Right lobe of liver (tissue), 6 donors: ENCODE measurements around the gene NLRP13. TPM values are rescaled to one million over a fixed set of nuclear protein-coding genes. Genes with fewer than 3 reads are reported as not detected.
"Not testable (repeated sequence)": the region's sequence is repeated elsewhere in the genome, so short reads cannot be mapped to it uniquely, and the experiment has no call there.

ENCODE experiments used
- ATAC-seq, 4 donors: fragments of 200-7000 bp; cut with Tn5 transposase; one replicate each; pipeline ENCODE4 v1.9.1; 2020; ENCODE audit warnings: mild to moderate bottlenecking in 4 of 4, moderate library complexity in 4 of 4
- DNase-seq, 3 donors: peaks; one replicate each; pipeline ENCODE4 v3.0.0-alpha.2; 2020
- H3K27ac ChIP-seq, 3 donors: fragments of 200-600 bp; one replicate each; pipeline ENCODE4 v1.8.0; 2022
- H3K27me3 ChIP-seq, 2 donors: fragments of 200-600 bp; one replicate each; pipeline ENCODE4 v1.8.0; 2022
- H3K36me3 ChIP-seq, 4 donors: fragments of 200-600 bp; sonication (generic) in 1 of 4; one replicate each; pipeline versions ENCODE4 v1.5.1 to v1.8.0; 2017 to 2022; ENCODE audit warnings: control low read depth in 1 of 4
- H3K4me1 ChIP-seq, 4 donors: fragments of 200-600 bp; sonication (generic) in 1 of 4; one replicate each; pipeline versions ENCODE4 v1.5.1 to v1.8.0; 2017 to 2022; ENCODE audit warnings: control low read depth in 1 of 4
- H3K4me3 ChIP-seq, 3 donors: fragments of 200-600 bp; one replicate each; pipeline ENCODE4 v1.8.0; 2022
- H3K9me3 ChIP-seq, 4 donors: fragments of 200-600 bp; sonication (generic) in 1 of 4; one replicate each; pipeline versions ENCODE4 v1.5.1 to v1.8.0; 2017 to 2022; ENCODE audit warnings: control low read depth in 1 of 4
- POLR2A ChIP-seq: fragments of 450-650 bp; IDR thresholded peaks from one replicate; pipeline ENCODE4 v1.6.1; 2017; ENCODE audit warnings: antibody characterized with exemption, mild to moderate bottlenecking
- WGBS: methylation state at CpG from one replicate; pipeline ENCODE4 v1.1.6; 2018; ENCODE audit warnings: low coverage, low lambda C conversion rate; ENCODE audit not compliant: insufficient coverage; ENCODE audit errors: missing lambda C conversion rate; 5-methylcytosine and 5-hydroxymethylcytosine counted together
- intact Hi-C, 2 donors: fragments of 100-400 bp; cut with DNase I; formaldehyde crosslinking; loops; one replicate each; pipeline versions ENCODE4 v1.11.2 to v1.14.1; 2022
- total RNA-seq, 6 experiments: library from RNA; depleted of rRNA in 2 of 6; stranded (reverse); fragments of >200 nt in 2 of 6; fragmentation: NEBNext Ultra II Directional in 3 of 6; extraction: Animal tissue kit (Norgen Biotek cat#: 25700) in 3 of 6; gene quantifications; one replicate each; pipeline versions ENCODE4 v1.1.0 to v1.2.4, GENCODE V29; 2016 to 2023
- TF ChIP-seq, protein P1 (sequence below), 4 donors: fragments of 200-600 bp in 3 of 4; fragments of 450-650 bp in 1 of 4; IDR thresholded peaks; one replicate each; pipeline versions ENCODE4 v1.5.1 to v1.8.0; 2016 to 2022; ENCODE audit warnings: antibody characterized with exemption in 4 of 4, mild to moderate bottlenecking in 2 of 4
- donor health status: DM: no; HTN: yes; CAD: no.
- donor health status: DM: no; HTN: no; CAD: no.
- donor health status: DM: no; HTN: no; CAD: no.
- donor health status: DM: no; HTN: yes; CAD: no.
- donor health status: DM: no; HTN: yes; CAD: no.

NLRP13 gene
- total RNA-seq, 6 experiments from 2014 or later, result not detected

DNA sequence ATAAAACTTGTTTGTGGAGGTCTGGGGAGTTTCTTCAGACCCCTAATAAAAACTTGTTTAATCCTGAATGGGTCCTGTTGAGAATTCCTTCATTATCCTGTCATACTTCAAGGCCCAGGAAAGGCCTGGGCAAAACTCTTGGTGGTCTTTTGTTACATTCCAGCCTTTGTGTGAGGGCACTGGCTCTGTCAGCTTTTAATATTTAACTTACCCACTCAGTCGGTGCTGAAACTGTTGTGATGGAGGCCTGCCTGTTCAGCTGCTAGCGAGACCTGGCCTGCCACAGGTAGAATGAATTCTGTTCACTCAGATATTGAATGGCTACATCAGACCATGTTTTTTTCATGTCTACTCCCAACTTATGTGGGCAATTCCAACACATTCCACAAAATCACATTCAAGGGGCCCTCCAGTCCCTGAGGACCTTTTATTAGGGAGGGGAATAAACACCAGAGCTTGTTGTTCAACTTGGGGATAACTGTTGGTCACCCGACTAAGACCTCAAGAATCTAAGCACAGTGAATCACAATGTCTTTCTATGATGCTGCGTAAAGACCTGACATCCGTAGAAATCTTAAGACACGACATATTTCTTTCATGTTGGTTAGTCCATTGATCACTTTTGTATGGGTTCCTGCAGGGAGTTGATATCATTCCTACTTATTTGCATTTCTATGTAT is 28.0 kb upstream of the NLRP13 start:
- Histone ChIP-seq H3K27ac (no peak overlapping the region), H3K4me1 (no peaks in the 10 kb centered on the region), H3K4me3 (no peak overlapping the region), H3K36me3 (no peaks in the 10 kb centered on the region), H3K27me3 (no peaks in the 10 kb centered on the region), H3K9me3 (no peaks in the 10 kb centered on the region)
- TF ChIP-seq, protein P1, sequence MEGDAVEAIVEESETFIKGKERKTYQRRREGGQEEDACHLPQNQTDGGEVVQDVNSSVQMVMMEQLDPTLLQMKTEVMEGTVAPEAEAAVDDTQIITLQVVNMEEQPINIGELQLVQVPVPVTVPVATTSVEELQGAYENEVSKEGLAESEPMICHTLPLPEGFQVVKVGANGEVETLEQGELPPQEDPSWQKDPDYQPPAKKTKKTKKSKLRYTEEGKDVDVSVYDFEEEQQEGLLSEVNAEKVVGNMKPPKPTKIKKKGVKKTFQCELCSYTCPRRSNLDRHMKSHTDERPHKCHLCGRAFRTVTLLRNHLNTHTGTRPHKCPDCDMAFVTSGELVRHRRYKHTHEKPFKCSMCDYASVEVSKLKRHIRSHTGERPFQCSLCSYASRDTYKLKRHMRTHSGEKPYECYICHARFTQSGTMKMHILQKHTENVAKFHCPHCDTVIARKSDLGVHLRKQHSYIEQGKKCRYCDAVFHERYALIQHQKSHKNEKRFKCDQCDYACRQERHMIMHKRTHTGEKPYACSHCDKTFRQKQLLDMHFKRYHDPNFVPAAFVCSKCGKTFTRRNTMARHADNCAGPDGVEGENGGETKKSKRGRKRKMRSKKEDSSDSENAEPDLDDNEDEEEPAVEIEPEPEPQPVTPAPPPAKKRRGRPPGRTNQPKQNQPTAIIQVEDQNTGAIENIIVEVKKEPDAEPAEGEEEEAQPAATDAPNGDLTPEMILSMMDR (IDR thresholded peaks at IDR 0.05), result no peak
- TF ChIP-seq POLR2A, result no peak
- WGBS, result 49% methylated on average over 5 of the region's 6 CpGs
- intact Hi-C loops, result no loop called here
- no peak for ATAC-seq
- DNase-seq, result no peak

DNA sequence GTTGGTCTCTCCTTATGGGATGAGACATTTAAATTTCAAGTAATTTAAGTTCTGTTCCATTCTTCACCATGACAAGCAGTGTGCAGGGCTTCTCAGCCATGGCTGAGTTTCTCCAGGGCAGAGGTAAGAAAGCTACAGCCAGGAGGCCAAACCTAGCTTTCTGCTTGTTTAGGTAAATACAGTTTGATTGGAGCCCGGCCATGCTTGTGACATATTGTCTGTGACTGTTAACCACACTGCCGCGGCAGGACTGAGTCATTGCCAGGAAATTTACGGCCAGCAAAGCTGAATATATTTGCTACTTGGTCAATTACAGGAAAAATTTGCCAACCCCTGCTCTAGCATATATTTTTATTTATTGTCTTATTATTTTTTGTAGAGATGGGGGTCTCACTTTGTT is 26.2 kb upstream of the NLRP13 start:
- no peak overlapping the region for H3K27ac ChIP-seq
- H3K4me3 ChIP-seq, result no peak overlapping the region
- no peaks in the 10 kb centered on the region for H3K4me1 ChIP-seq
- H3K9me3 ChIP-seq, result no peaks in the 10 kb centered on the region
- ATAC-seq (no peak), DNase-seq (no peak)
- intact Hi-C loops, result no loop called here
- TF ChIP-seq, protein P1 (IDR thresholded peaks at IDR 0.05), result no peak
- TF ChIP-seq POLR2A, result no peak
- 52% methylated on average over 4 of the region's 4 CpGs for WGBS
- no peaks in the 10 kb centered on the region for H3K36me3 ChIP-seq
- H3K27me3 ChIP-seq, result no peaks in the 10 kb centered on the region

DNA sequence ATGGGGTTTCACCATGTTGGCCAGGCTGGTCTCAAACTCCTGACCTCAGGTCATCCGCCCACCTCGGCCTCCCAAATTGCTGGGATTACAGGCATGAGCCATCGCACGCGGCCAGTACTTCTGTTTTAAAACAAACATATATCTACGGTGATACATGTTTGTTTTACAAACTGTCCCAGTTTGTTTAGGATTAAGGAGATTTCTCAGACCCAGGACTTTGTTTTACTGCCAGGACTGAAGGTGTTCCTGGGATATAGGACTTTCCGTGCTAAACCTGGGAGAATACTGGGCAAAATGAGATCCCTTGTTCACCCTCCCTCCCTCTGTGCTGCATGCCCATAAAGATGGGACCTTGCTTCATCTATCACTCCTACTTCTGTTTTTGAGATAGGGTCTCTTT is 24.3 kb upstream of the NLRP13 start:
- ATAC-seq (no peak), DNase-seq (no peak)
- no peak overlapping the region for H3K27ac ChIP-seq
- H3K9me3 ChIP-seq, result no peaks in the 10 kb centered on the region
- no peaks in the 10 kb centered on the region for H3K4me1 ChIP-seq
- no peak for TF ChIP-seq POLR2A
- TF ChIP-seq, protein P1 (IDR thresholded peaks at IDR 0.05), result no peak
- WGBS, result 78% methylated on average over 7 of the region's 7 CpGs
- H3K36me3 ChIP-seq, result no peaks in the 10 kb centered on the region
- no peaks in the 10 kb centered on the region for H3K27me3 ChIP-seq
- no peak overlapping the region for H3K4me3 ChIP-seq
- intact Hi-C loops, result no loop called here

DNA sequence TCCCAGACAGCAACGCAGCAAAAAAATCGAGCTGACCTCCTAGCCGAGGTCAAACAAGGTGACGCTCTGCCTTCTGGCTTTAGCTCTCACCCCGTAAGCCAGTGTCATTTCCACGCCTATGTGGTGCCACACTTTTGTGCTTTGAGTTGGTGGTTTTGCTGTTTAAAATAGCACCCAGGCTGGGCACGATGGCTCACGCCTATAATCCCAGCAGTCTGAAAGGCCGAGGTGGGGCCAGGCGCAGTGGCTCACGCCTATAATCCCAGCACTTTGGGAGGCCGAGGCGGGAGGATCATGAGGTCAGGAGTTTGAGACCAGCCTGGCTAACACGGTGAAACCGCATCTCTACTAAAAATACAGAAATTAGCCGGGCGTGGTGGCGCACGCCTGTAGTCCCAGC is 18.4 kb upstream of the NLRP13 start:
- H3K4me3 ChIP-seq, H3K27me3 ChIP-seq, intact Hi-C loops, H3K27ac ChIP-seq, DNase-seq, H3K4me1 ChIP-seq, H3K9me3 ChIP-seq, H3K36me3 ChIP-seq, ATAC-seq: not testable (repeated sequence)
- 74% methylated on average over 13 of the region's 19 CpGs for WGBS

DNA sequence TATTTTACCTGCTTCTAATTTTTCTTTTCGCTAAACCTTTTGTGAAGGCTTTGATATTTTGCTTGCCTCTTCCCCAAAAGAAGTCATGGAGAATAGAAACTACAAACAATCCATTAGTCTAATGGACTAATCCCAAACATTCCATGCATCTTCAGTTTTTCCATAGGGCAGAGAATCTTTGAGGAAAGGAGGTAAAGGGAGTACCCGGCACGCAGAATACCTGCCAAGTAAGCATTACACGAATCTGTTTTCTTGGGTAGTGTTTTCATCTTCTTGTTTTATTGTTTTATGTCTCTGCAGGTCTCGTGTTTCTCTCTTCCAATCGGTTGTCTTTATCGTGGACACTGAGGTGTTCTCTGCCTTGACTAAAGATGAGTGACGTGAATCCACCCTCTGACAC is 15.4 kb upstream of the NLRP13 start, which contains the start of gene NLRP8:
Gene NLRP8, plus strand, starts transcription at position 301 of the 400 bp plus-strand sequence.
- no peak for ATAC-seq
- no peak for TF ChIP-seq POLR2A
- TF ChIP-seq, protein P1 (IDR thresholded peaks at IDR 0.05), result no peak
- no peaks in the 10 kb centered on the region for H3K27me3 ChIP-seq
- intact Hi-C loops, result no loop called here
- no peak for DNase-seq
- no peaks in the 10 kb centered on the region for H3K36me3 ChIP-seq
- no peak within 1 kb of the TSS for H3K4me3 ChIP-seq
- H3K9me3 ChIP-seq, result no peaks in the 10 kb centered on the region
- no peaks in the 10 kb centered on the region for H3K4me1 ChIP-seq
- WGBS, result 44% methylated on average over 8 of the region's 8 CpGs
- no peak within 1 kb of the TSS for H3K27ac ChIP-seq
